Kidney epithelial cell (primary cell): ENCODE measurements around the gene SGTA. TPM values are rescaled to one million over a fixed set of nuclear protein-coding genes. Genes with fewer than 3 reads are reported as not detected.

Source experiments
- DNase-seq: peaks from one replicate; pipeline ENCODE4 v3.0.0-alpha.2; 2010; ENCODE audit warnings: low read depth
- H3K27me3 ChIP-seq: 2 replicates; pipeline ENCODE4 v1.6.0; 2011; ENCODE audit warnings: low read length; ENCODE audit not compliant: control insufficient read depth, insufficient read depth
- H3K36me3 ChIP-seq: 2 replicates; pipeline ENCODE4 v1.5.1; 2011; ENCODE audit warnings: low read length; ENCODE audit not compliant: control insufficient read depth, insufficient read depth
- H3K4me3 ChIP-seq: 2 replicates; pipeline ENCODE4 v1.5.1; 2011; ENCODE audit warnings: low read depth, mild to moderate bottlenecking, control low read depth, low read length
- CTCF ChIP-seq: IDR thresholded peaks from 2 replicates; pipeline ENCODE4 v1.5.1; 2011; ENCODE audit warnings: mild to moderate bottlenecking, moderate library complexity, low read length, control low read depth, inconsistent platforms; ENCODE audit not compliant: insufficient read depth, poor library complexity, severe bottlenecking
- total RNA-seq: library from RNA; depleted of rRNA; stranded (reverse); fragments of >200 nt; gene quantifications from 2 replicates; pipeline ENCODE4 v1.2.3, GENCODE V29; 2015

The SGTA gene
- total RNA-seq, 1 donor from 2014 or later: 70.7 TPM

DNA sequence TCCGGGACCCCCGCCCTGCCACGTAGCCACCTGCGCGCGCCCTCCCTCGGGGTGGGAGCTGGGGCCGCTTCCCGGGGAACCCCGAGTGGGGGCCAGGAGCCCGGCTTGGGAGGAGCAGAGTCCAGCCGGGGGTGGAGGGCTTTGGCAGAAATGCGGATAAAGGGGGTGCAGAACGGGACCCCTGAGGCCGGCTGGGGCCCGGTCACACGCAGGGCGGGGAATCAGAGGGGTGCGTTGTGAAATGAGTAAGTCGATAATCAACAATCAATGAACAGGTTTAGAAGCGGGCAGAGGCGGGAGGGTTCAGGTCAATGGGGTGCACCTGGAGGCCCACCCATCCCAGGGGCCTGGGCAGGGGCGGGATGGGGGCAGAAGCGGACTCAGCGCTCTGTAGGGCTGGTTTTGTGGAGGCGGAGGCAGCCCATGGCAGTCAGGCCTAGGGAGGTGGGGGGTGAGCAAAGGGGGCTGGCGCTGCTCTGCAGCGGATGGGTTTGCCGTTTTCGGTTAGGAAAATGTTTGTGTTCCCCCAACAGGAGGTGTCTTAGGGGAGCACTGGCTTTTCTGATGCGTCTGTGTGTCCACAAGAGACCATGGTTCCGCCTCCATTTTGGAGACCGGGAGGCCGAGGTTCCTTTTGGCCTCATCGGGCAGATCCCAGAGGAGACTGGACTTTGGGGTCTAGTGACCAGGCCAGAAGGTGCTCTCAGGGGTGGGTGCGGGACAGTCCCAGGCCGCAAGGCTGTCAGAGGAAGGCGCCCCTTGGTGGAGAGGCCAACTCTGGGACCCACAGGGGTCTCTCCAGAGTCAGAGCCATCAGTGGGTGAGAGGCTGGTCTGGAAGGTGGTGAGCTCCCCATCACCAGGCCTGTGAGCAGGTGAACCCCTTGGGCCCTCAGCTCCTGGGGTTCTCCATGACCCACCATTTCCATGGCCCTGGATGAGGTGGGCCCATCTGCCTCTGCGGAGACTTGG is 61.2 kb downstream of the SGTA start:
- Histone ChIP-seq H3K27me3 (peaks cover 37% of the 10 kb centered on the region), H3K36me3 (no peaks in the 10 kb centered on the region), H3K4me3 (peak overlapping the region; percentile 14)
- TF ChIP-seq CTCF: no peak
- no peak for DNase-seq

DNA sequence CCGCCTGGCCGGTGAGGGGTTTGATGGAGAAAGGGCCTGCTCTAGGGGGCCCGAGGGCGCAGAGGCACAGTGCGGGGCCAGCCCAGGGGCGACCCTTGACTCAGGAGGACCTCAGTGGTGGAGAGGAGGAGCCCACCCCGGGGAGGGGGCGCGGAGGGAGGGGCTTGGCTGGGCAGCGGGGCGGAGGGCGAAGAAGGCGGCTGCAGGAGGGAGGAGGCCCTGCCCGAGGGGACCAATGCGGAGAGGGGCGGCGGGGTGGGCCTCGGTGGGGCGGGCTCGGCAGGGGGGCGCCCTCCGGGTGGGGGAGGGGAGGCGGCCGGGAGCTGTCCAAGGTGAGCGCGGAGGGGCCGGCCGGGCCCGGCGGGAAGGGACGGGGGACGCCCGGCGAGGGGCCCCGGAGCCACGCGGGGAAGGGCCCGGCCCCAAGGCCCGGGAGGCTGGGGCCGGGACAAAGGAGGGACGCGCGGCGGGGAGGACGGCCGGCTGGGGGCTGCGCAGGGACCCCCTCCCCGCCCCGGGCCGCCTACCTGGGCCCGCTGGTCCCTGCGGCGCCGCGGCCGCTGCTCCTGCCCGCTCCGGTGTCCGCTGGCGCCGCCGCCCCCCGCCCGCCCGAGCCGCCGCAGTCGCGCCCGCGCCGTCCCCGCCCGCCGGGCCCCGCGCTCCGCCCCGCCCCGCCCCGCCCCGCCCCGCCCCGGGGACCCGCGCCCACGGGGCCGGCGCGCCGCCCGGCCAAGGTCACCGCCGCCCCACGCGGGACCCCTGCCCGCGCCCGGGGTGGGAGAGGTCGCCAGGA is 62.1 kb downstream of the SGTA start, which contains the start of gene DIRAS1:
DIRAS1 (minus strand) TSS at position 596 of the 793 bp plus-strand sequence. CDS start 3,566 bp downstream, outside the sequence.
- TF ChIP-seq CTCF: no peak
- DNase-seq: no peak
- Histone ChIP-seq H3K4me3 (peak within 1 kb of the TSS; percentile 31), H3K27me3 (peaks cover 28% of the 10 kb centered on the region), H3K36me3 (no peaks in the 10 kb centered on the region)

- Histone ChIP-seq H3K36me3 (no peaks in the 10 kb centered on the region), H3K27me3 (peaks cover 28% of the 10 kb centered on the region), H3K4me3 (peak overlapping the region; percentile 31)
- no peak for DNase-seq
- no peak for TF ChIP-seq CTCF
These were observed 62.9 kb downstream of the SGTA start for GRCh38 chr19:2719920-2720776.

- no peak overlapping the region for H3K4me3 ChIP-seq
- TF ChIP-seq CTCF: no peak
- H3K27me3 ChIP-seq: peaks cover 28% of the 10 kb centered on the region
- no peaks in the 10 kb centered on the region for H3K36me3 ChIP-seq
- no peak for DNase-seq
These were observed 63.8 kb downstream of the SGTA start for GRCh38 chr19:2719232-2719735.
